ENCODE data around the gene GINS3.
A peak's percentile ranks its signal among the peaks of the same experiment; 100 is the strongest.

Gene GINS3

GRCh38 chr16:58392215-58393137 lies at the start of gene GINS3:
Gene GINS3 (plus strand): TSS chr16:58392471. CDS start chr16:58392602, 131 bp downstream.
- no peaks in the 10 kb centered on the region for H3K9me3 Mint-ChIP-seq
- H3K4me3 Mint-ChIP-seq = peak within 1 kb of the TSS; percentile 95 to 96
- DNase-seq = peak; percentile 85

GRCh38 chr16:58343562-58343961 lies 48.7 kb upstream of the GINS3 start:
- no peaks in the 10 kb centered on the region for H3K9me3 Mint-ChIP-seq
- no peaks in the 10 kb centered on the region for H3K4me1 Mint-ChIP-seq
- peaks cover 11 to 21% of the 10 kb centered on the region in 2 donors for H3K27me3 Mint-ChIP-seq
- H3K27ac Mint-ChIP-seq = no peak overlapping the region
- DNase-seq = no peak
- ATAC-seq (replicated peaks) = no peak
- no peaks in the 10 kb centered on the region for H3K36me3 Mint-ChIP-seq
- no peak overlapping the region for H3K4me3 Mint-ChIP-seq

More at GRCh38 chr16:58392215-58393137, at the start of gene GINS3:
- H3K27me3 Mint-ChIP-seq = peaks cover 0 to 21% of the 10 kb centered on the region in 2 donors
- peak; percentile 96 to 98 for ATAC-seq (replicated peaks)
- H3K36me3 Mint-ChIP-seq = peaks cover 0 to 8% of the 10 kb centered on the region in 2 donors
- H3K4me1 Mint-ChIP-seq = peaks cover 2 to 14% of the 10 kb centered on the region in 2 donors
- peak within 1 kb of the TSS; percentile 96 for H3K27ac Mint-ChIP-seq

GRCh38 chr16:58345574-58346354 lies 46.5 kb upstream of the GINS3 start:
- Mint-ChIP-seq H3K4me1 (no peaks in the 10 kb centered on the region), H3K27ac (no peak overlapping the region), H3K9me3 (no peaks in the 10 kb centered on the region), H3K4me3 (no peak overlapping the region), H3K36me3 (no peaks in the 10 kb centered on the region), H3K27me3 (peaks cover 11 to 37% of the 10 kb centered on the region in 2 donors)
- DNase-seq (no peak), ATAC-seq (replicated peaks) (no peak)

GRCh38 chr16:58346831-58347371 lies 45.4 kb upstream of the GINS3 start:
- H3K27ac Mint-ChIP-seq = no peak overlapping the region
- H3K4me3 Mint-ChIP-seq = no peak overlapping the region
- ATAC-seq (replicated peaks) (no peak), DNase-seq (no peak)
- H3K36me3 Mint-ChIP-seq = no peaks in the 10 kb centered on the region
- H3K4me1 Mint-ChIP-seq = no peaks in the 10 kb centered on the region
- H3K27me3 Mint-ChIP-seq = peaks cover 11 to 46% of the 10 kb centered on the region in 2 donors
- no peaks in the 10 kb centered on the region for H3K9me3 Mint-ChIP-seq

GRCh38 chr16:58348986-58349385 lies 43.3 kb upstream of the GINS3 start:
- Mint-ChIP-seq H3K27ac (no peak overlapping the region), H3K36me3 (no peaks in the 10 kb centered on the region), H3K4me1 (no peaks in the 10 kb centered on the region), H3K4me3 (no peak overlapping the region), H3K9me3 (peaks cover 0 to 3% of the 10 kb centered on the region in 2 donors), H3K27me3 (peaks cover 0 to 42% of the 10 kb centered on the region in 2 donors)
- DNase-seq (no peak), ATAC-seq (replicated peaks) (no peak)

GRCh38 chr16:58352690-58353089 lies 39.6 kb upstream of the GINS3 start:
- ATAC-seq (replicated peaks) (no peak), DNase-seq (no peak)
- no peaks in the 10 kb centered on the region for H3K4me1 Mint-ChIP-seq
- no peaks in the 10 kb centered on the region for H3K36me3 Mint-ChIP-seq
- no peak overlapping the region for H3K4me3 Mint-ChIP-seq
- H3K27me3 Mint-ChIP-seq = peaks cover 13 to 46% of the 10 kb centered on the region in 2 donors
- H3K9me3 Mint-ChIP-seq = peaks cover 0 to 10% of the 10 kb centered on the region in 2 donors
- H3K27ac Mint-ChIP-seq = no peak overlapping the region

- no peak for ATAC-seq (replicated peaks)
- H3K27ac Mint-ChIP-seq = no peak overlapping the region
- H3K4me1 Mint-ChIP-seq = no peaks in the 10 kb centered on the region
- peaks cover 8 to 11% of the 10 kb centered on the region in 2 donors for H3K36me3 Mint-ChIP-seq
- H3K27me3 Mint-ChIP-seq = peaks cover 26 to 29% of the 10 kb centered on the region in 2 donors
- DNase-seq = no peak
- H3K9me3 Mint-ChIP-seq = peaks cover 23 to 25% of the 10 kb centered on the region in 2 donors
- H3K4me3 Mint-ChIP-seq = no peak overlapping the region
Observed at GRCh38 chr16:58360041-58360634, 32.1 kb upstream of the GINS3 start.

- Mint-ChIP-seq H3K9me3 (peaks cover 20 to 23% of the 10 kb centered on the region in 2 donors), H3K4me1 (no peaks in the 10 kb centered on the region), H3K27ac (no peak overlapping the region), H3K36me3 (peaks cover 8 to 11% of the 10 kb centered on the region in 2 donors), H3K27me3 (peaks cover 28 to 31% of the 10 kb centered on the region in 2 donors), H3K4me3 (no peak overlapping the region)
- DNase-seq (no peak), ATAC-seq (replicated peaks) (no peak)
Observed at GRCh38 chr16:58361726-58362125, 30.5 kb upstream of the GINS3 start.

- Mint-ChIP-seq H3K4me3 (no peak overlapping the region), H3K9me3 (peaks cover 12 to 17% of the 10 kb centered on the region in 2 donors), H3K27ac (no peak overlapping the region), H3K36me3 (peaks cover 4 to 6% of the 10 kb centered on the region in 2 donors), H3K4me1 (no peaks in the 10 kb centered on the region), H3K27me3 (peaks cover 31 to 34% of the 10 kb centered on the region in 2 donors)
- no peak for ATAC-seq (replicated peaks)
- DNase-seq = no peak
Observed at GRCh38 chr16:58363746-58364393, 28.4 kb upstream of the GINS3 start.

GRCh38 chr16:58365623-58366022 lies 26.6 kb upstream of the GINS3 start:
- Mint-ChIP-seq H3K36me3 (no peaks in the 10 kb centered on the region), H3K27me3 (peaks cover 33 to 41% of the 10 kb centered on the region in 2 donors), H3K4me1 (no peaks in the 10 kb centered on the region), H3K9me3 (peaks cover 4 to 6% of the 10 kb centered on the region in 2 donors), H3K4me3 (no peak overlapping the region), H3K27ac (no peak overlapping the region)
- no peak for ATAC-seq (replicated peaks)
- DNase-seq = no peak

- DNase-seq = no peak
- Mint-ChIP-seq H3K27ac (no peak overlapping the region), H3K4me1 (no peaks in the 10 kb centered on the region)
Observed at GRCh38 chr16:58366247-58367031, 25.8 kb upstream of the GINS3 start.

GRCh38 chr16:58367252-58367651 lies 25.0 kb upstream of the GINS3 start:
- no peaks in the 10 kb centered on the region for H3K4me1 Mint-ChIP-seq
- H3K27ac Mint-ChIP-seq = no peak overlapping the region
- no peak for DNase-seq
- H3K4me3 Mint-ChIP-seq = no peak overlapping the region
- no peak for ATAC-seq (replicated peaks)
- H3K36me3 Mint-ChIP-seq = no peaks in the 10 kb centered on the region
- peaks cover 30 to 36% of the 10 kb centered on the region in 2 donors for H3K27me3 Mint-ChIP-seq
- peaks cover 0 to 3% of the 10 kb centered on the region in 2 donors for H3K9me3 Mint-ChIP-seq

More at GRCh38 chr16:58366247-58367031, 25.8 kb upstream of the GINS3 start:
- H3K36me3 Mint-ChIP-seq = no peaks in the 10 kb centered on the region
- no peak overlapping the region for H3K4me3 Mint-ChIP-seq
- H3K27me3 Mint-ChIP-seq = peaks cover 33 to 41% of the 10 kb centered on the region in 2 donors
- H3K9me3 Mint-ChIP-seq = peaks cover 0 to 1% of the 10 kb centered on the region in 2 donors
- ATAC-seq (replicated peaks) = no peak

- Mint-ChIP-seq H3K36me3 (no peaks in the 10 kb centered on the region), H3K27ac (no peak overlapping the region), H3K9me3 (peaks cover 0 to 3% of the 10 kb centered on the region in 2 donors), H3K4me3 (no peak overlapping the region), H3K4me1 (no peaks in the 10 kb centered on the region), H3K27me3 (peaks cover 34 to 38% of the 10 kb centered on the region in 2 donors)
- no peak for DNase-seq
- no peak for ATAC-seq (replicated peaks)
Observed at GRCh38 chr16:58371841-58372240, 20.4 kb upstream of the GINS3 start.
